Effector memory CD4-positive, alpha-beta T cell (primary cell): Measurements from ENCODE around the gene MYADML2.

Experiments used
- DNase-seq, 3 donors: peaks; one replicate each; pipeline ENCODE4 v3.0.0-alpha.2; 2020
- H3K27ac ChIP-seq: 2 replicates; pipeline ENCODE4 v1.7.0; 2013; ENCODE audit warnings: mild to moderate bottlenecking, low read length, moderate library complexity; ENCODE audit not compliant: insufficient read depth, poor library complexity, severe bottlenecking
- H3K27me3 ChIP-seq: replicated peaks from 2 replicates; pipeline ENCODE4 v1.7.0; 2013; ENCODE audit warnings: mild to moderate bottlenecking, low read length; ENCODE audit not compliant: insufficient read depth, control insufficient read depth, poor library complexity, severe bottlenecking
- H3K36me3 ChIP-seq: 2 replicates; pipeline ENCODE4 v1.7.0; 2013; ENCODE audit warnings: mild to moderate bottlenecking, low read length, moderate library complexity; ENCODE audit not compliant: control insufficient read depth, insufficient read depth
- H3K4me1 ChIP-seq: 2 replicates; pipeline ENCODE4 v1.7.0; 2013; ENCODE audit warnings: low read length, mild to moderate bottlenecking; ENCODE audit not compliant: control insufficient read depth, insufficient read depth, poor library complexity, severe bottlenecking
- H3K4me3 ChIP-seq: 2 replicates; pipeline ENCODE4 v1.7.0; 2013; ENCODE audit warnings: low read length, low read depth, mild to moderate bottlenecking; ENCODE audit not compliant: insufficient read depth, poor library complexity, severe bottlenecking
- H3K9me3 ChIP-seq: 2 replicates; pipeline ENCODE4 v1.7.0; 2013; ENCODE audit warnings: mild to moderate bottlenecking, low read length, moderate library complexity; ENCODE audit not compliant: control insufficient read depth

Gene MYADML2

DNA sequence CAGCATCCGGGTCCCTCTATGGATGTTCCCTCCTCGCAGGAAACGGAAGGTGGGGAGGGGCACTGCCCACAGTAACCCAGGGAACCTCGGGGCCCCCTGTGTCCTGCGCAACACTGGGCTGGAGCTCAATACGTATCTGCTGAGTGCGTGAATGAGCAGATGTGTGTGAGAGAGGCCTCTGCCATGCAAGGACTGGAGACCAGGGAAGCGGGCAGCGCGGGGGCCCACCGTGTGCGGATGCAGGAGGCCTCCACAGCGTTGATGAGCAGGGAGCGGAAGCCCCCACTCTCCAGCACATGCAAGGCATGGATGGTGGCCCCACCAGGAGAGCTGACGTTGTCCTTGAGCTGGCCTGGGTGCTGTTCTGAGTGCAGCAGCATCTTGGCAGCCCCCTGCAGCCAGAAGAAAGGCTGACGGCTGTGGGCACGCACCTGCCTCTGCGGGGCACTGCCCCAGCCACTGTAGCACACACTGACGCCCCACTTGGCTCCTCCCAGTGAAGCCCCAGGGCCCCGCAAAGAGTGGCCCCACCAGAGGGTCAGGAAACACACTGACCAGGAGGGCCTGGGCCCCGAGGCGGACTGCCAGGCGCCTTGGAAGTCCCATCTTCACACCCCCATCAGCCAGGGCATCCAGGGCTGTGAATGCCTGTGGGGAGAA lies 12.8 kb downstream of the MYADML2 start:
- H3K36me3 ChIP-seq: no peaks in the 10 kb centered on the region
- H3K27me3 ChIP-seq: peaks cover under 1% of the 10 kb centered on the region
- H3K4me3 ChIP-seq: no peak overlapping the region
- no peak for DNase-seq
- H3K4me1 ChIP-seq: peaks cover 8% of the 10 kb centered on the region
- no peak overlapping the region for H3K27ac ChIP-seq
- no peaks in the 10 kb centered on the region for H3K9me3 ChIP-seq

DNA sequence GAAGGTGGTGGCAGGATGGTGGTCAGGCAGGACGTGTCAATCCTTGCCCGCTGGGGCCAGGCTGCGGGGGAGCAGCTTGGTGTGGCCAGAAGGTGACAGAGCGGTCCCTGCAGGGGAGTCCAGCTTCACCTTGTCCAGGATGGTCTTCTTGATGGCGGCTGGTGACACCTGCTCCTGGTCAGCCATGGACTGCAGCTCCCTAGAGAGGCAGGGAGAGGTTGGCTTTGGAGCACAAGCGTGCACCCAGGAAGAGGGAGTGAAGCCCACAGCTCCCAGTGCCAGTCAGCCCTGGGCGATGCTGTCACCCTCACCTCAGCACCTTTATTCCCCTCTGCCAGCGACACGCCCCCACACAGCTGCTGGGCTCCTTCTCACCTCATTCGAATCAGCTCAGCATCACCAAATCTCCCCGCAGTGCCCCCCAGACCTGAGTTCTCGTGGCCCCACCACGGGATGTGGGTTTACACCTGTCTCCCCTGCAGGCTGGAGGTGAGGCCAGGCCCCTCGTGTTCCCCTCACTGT lies 13.8 kb downstream of the MYADML2 start:
- Histone ChIP-seq H3K4me3 (no peak overlapping the region), H3K27ac (no peak overlapping the region), H3K36me3 (no peaks in the 10 kb centered on the region)

GRCh38 chr17:81932333-81932983 lies 14.6 kb downstream of the MYADML2 start:
- Histone ChIP-seq H3K27ac (no peak overlapping the region), H3K27me3 (peaks cover 9% of the 10 kb centered on the region), H3K4me1 (peaks cover 14% of the 10 kb centered on the region), H3K36me3 (no peaks in the 10 kb centered on the region), H3K9me3 (no peaks in the 10 kb centered on the region), H3K4me3 (no peak overlapping the region)
- DNase-seq: no peak

More for the DNA sequence above, 13.8 kb downstream of the MYADML2 start:
- H3K27me3 ChIP-seq: peaks cover 9% of the 10 kb centered on the region
- DNase-seq: no peak
- no peaks in the 10 kb centered on the region for H3K9me3 ChIP-seq
- H3K4me1 ChIP-seq: peaks cover 13% of the 10 kb centered on the region

DNA sequence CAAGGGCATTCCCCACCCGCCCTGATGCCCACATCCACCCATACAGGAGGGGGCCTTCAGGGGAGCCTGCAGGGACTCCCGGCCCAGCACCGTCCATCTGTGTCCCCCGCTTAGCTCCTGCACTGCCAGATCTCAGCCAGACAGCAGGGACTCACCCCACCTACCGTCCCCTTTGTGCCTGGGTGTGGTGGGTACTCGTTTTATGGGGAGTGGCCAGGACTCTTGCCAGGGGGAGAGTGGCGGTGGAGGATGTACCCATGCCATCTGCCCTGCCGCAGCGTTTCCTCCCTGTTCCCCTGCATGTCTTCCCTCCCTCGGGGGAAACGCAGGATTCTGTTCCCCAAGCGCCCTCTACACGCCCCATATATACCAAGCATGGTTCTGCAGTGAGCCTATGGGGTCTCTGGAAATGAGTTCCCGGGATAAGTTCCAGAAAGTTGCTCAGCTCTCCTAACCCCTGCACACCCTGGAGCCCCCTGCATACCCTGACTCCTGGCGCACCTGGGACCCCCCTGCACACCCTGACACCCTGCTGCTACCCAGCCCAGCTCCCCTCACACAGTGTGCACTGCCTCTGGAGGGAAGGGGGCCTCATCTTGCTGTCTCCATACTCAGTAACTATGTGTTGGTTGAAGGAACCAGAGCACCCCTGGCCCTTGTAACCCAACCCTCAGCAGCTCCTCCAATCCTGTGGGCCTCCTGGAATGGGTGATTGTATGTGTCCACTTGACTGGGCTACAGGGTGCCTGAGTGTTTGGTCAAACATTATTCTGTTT lies 15.3 kb downstream of the MYADML2 start:
- Histone ChIP-seq H3K36me3 (no peaks in the 10 kb centered on the region), H3K9me3 (no peaks in the 10 kb centered on the region), H3K4me1 (peaks cover 12% of the 10 kb centered on the region), H3K27me3 (peaks cover 9% of the 10 kb centered on the region), H3K4me3 (no peak overlapping the region), H3K27ac (no peak overlapping the region)
- DNase-seq: no peak

GRCh38 chr17:81931189-81931556 lies 15.9 kb downstream of the MYADML2 start:
- Histone ChIP-seq H3K9me3 (no peaks in the 10 kb centered on the region), H3K4me1 (peaks cover 12% of the 10 kb centered on the region), H3K36me3 (no peaks in the 10 kb centered on the region), H3K27me3 (peaks cover 9% of the 10 kb centered on the region), H3K27ac (no peak overlapping the region), H3K4me3 (no peak overlapping the region)
- DNase-seq: no peak

DNA sequence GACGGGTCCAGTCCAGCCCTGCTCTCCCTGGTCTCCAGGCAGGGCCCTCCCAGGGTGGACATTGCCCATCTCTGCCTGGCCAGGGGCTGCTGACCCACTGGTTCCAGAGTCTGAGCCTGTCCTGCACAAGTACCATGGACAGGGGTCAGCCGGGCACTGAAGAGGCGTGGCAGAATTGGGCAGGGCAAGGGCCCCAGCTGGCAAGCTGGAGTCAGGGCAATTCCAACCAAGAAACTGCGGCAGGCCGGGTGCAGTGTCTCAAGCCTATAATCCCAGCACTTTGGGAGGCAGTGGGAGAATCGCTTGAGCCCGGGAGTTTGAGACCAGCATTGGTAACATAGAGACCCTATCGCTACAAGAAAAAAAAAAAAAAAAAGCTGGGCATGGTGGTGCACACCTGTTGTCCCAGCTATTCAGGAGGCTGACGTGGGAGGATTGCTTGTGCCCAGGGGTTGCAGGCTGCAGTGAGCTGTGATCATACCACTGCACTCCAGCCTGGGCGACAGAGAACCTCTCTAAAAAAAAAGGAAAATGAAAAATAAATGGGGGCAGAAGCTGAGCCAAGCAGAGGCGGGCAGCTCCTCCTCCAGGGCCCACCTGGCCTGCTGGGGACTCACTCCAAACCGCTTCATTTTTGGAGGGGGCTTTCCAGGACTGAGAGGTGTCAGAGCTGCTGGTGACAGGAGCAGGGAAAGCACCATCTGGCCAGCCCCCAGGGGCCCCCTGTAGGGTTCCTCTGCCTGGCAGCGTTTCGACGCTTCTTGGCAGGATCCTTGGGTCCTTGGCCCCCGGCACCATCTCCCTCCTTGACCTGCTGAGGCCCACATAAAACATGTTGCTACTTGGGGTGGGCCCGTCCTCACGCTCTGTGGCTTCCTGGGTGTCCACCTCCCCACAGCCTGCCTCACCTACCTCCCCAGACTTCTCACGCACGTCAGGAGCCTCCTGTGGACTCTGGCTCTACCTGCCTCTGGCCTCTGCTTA lies 16.6 kb downstream of the MYADML2 start:
- H3K9me3 ChIP-seq: no peaks in the 10 kb centered on the region
- H3K36me3 ChIP-seq: no peaks in the 10 kb centered on the region
- no peak overlapping the region for H3K27ac ChIP-seq
- no peak for DNase-seq
- H3K4me3 ChIP-seq: no peak overlapping the region
- peaks cover 18% of the 10 kb centered on the region for H3K4me1 ChIP-seq
- peaks cover 9% of the 10 kb centered on the region for H3K27me3 ChIP-seq

DNA sequence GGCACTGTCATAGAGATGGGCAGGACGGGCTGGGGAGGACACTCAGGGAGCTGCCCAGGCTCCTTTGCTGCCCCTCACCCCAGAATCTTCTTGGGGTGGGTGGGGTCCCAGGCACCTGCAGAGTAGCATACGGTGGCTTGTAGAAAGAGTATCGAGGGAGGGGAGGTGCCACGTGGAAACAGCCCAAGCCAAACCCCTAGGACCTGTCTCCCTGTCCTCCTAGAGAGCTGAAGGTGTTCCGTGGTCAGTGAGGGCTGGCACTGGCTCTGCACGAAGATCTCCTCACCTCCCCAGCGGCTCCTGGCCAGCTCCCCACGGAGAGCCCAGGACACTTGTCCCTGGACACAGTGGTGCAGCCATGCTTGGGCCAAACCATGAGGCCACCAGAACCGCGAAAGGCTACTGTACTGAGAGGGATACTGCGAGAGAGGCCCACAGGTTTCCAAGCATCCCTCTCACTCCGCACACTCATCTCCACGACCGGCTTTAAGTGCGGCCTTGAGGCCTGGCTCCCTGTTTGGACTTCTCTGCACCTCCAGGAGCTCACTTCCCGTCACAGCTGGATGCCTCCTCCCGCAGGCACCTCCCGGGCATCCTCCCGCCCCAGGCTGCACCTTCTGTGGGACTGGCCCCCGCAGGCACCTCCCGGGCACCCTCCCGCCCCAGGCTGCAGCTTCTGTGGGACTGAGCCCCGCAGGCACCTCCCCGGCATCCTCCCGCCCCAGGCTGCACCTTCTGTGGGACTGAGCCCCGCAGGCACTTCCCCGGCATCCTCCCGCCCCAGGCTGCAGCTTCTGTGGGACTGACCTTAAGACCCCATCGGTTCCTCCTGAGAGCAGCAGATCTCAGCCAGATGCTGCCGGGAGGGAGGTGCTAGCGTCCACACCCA lies 17.5 kb downstream of the MYADML2 start:
- H3K27me3 ChIP-seq: peaks cover 9% of the 10 kb centered on the region
- no peak overlapping the region for H3K27ac ChIP-seq
- no peaks in the 10 kb centered on the region for H3K36me3 ChIP-seq
- H3K9me3 ChIP-seq: no peaks in the 10 kb centered on the region
- peaks cover 26% of the 10 kb centered on the region for H3K4me1 ChIP-seq
- H3K4me3 ChIP-seq: no peak overlapping the region
- no peak for DNase-seq

GRCh38 chr17:81928544-81929252 lies 18.3 kb downstream of the MYADML2 start:
- no peak overlapping the region for H3K27ac ChIP-seq
- H3K4me3 ChIP-seq: peak overlapping the region; percentile 42
- peaks cover 34% of the 10 kb centered on the region for H3K4me1 ChIP-seq
- no peaks in the 10 kb centered on the region for H3K36me3 ChIP-seq
- H3K27me3 ChIP-seq: peaks cover 9% of the 10 kb centered on the region
- no peak for DNase-seq
- no peaks in the 10 kb centered on the region for H3K9me3 ChIP-seq
